GM18867 (cell line): Measurements from ENCODE around the gene STAM.
A peak's percentile ranks its signal among the peaks of the same experiment; 100 is the strongest.

Experiments used
- ATAC-seq: cut with Tn5 transposase; IDR thresholded peaks from one replicate; pipeline ENCODE4 v1.9.1; 2021; ENCODE audit warnings: mild to moderate bottlenecking, moderate library complexity; ENCODE audit not compliant: unreplicated experiment

STAM gene

DNA sequence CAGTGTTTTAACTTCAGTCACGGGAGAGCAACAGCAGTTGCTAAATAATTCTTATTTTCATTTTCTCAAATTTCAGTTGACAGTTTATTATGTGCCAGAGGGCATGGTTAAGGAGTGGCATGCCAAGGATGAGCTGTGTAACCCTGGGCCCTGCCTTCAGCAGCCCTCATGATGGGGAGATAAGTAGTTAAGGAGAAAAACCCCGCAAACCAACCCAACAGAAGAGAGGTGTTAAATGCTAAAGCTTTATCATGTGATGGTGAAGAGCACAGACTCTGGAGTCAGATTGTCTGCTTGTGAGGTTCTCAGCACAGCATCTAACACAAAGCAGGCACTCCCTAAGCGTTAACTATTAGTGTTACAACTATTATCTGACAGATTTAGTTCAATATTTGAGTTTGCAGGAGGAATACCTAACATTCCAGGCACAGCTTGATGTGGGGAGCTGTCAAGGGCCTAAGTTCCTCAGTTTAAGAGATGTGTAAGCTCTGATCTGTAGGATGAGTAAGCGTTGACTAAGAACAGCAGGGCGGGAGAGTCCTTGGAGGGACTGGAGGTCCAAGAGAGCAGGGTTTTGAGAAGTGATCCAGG lies 29.6 kb downstream of the STAM start:
- ATAC-seq: no peak

DNA sequence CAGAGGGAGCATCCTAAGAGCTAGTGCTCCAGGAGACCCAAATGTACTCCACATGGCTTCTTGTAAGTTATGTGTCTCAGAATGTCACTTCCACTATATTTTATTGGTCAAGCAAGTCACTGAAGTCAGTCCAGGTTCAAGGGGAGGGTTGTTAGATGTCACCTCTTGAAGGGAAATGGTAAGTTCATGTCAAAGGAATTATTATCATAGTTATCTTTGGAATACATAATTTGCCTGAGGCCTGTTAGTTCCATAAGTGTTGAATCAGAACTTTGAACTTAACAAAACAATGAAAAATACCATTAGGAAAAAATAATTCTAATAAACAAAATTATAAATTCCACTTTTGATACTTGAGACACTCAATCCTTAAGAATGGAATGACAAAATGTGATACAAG lies 30.6 kb downstream of the STAM start:
- no peak for ATAC-seq

DNA sequence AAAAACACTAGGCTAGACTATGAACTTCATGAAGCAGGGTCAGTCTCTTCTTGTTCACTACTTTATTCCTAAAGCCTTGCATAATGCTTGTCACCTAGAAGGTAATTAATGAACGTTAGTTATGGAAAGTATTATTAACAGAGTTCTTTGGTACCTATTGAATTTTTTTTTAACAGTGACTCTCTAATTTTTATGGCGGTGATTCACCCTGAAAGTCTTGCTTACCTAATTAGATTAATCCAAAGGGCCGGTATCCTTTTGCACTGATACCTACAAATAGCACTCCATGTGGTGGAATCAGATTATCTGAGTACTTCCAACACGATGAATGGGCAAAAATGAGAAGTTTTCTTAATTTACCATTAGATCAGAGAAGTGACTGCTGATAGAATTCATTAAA lies 31.7 kb downstream of the STAM start:
- ATAC-seq: no peak

DNA sequence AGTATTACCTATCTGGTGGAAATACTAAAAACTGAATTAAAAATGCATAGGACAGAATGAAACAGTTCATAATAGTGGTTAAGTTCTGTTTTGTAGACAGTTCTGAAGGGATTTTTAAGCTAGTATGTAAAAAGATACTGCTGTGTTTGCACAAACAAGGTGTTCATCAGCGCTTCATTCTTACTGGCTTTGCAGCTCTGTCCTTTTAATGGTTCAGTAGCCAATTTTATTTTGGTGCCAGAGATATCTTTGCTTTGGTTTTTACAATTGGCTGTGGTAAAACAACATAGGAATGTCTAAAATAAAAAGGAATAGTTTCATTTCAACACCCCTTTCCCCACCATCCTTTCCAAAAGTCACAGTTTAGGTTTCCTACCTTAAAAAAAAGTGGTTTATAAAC lies 33.0 kb downstream of the STAM start:
- ATAC-seq: no peak

DNA sequence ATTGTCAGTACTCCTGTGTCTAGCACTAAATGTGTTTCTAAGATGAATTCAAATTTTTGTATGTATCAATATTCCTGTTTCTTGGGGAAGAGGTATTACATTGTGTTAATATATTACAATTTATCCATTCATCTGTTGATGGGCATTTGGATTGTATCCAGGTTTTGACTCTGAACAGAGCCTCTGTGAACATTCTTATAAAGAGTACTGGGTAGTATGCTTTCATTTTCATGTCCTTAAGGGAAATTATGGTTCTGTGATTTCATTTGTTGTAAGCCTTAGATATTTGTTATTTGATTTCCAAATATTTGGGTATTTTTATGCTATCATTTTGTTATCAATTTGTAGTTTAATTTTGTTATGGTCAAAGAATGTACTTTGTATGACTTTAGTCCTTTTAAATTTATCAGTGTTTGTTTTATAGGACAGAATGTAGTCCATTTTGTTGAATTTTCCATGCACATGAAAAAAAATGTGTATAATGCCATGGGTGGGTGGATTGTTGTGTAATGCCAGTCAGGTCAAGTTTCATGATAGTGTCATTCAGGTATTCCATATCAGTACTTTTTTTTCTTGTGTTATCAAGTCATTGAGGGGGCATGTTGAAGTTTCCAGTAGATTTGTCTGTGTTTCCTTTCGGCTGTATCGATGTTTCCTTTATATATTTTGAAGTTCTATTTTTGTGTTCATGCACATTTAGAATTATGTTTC lies 38.4 kb downstream of the STAM start:
- ATAC-seq: no peak

DNA sequence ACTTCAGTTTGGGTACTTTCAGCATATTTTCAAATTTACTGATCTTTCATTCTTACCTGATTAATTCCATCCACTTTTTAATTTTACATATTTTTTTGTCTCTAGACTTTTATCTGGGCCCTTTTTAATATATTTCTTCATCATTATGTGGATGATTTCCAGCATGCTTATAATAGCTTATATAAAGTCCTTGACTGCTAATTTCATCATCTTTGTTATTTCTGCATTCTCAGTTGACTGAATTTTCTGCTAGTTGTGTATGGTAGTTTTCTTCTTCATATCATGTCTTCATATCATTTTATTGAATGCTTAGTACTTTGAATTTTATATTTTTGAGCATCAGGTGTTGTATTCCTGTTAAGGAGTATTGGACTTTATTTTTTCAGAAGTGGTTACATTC lies 39.6 kb downstream of the STAM start:
- ATAC-seq: no peak

DNA sequence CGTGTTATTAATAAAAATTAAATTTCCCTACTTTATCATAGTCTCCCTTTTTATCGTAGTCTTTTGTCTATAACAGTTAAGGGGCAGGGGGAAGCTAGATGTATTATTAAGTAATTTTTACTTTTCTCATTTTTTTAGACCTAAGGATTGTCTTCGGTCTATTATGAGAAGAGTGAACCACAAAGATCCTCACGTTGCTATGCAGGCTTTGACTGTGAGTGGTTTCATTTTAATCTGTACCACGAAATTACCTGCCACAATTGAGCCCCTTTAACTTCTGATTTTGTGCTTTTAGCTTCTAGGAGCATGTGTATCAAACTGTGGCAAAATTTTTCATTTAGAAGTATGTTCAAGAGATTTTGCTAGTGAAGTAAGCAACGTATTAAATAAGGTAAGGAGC lies 40.6 kb downstream of the STAM start:
- peak; percentile 65 for ATAC-seq

DNA sequence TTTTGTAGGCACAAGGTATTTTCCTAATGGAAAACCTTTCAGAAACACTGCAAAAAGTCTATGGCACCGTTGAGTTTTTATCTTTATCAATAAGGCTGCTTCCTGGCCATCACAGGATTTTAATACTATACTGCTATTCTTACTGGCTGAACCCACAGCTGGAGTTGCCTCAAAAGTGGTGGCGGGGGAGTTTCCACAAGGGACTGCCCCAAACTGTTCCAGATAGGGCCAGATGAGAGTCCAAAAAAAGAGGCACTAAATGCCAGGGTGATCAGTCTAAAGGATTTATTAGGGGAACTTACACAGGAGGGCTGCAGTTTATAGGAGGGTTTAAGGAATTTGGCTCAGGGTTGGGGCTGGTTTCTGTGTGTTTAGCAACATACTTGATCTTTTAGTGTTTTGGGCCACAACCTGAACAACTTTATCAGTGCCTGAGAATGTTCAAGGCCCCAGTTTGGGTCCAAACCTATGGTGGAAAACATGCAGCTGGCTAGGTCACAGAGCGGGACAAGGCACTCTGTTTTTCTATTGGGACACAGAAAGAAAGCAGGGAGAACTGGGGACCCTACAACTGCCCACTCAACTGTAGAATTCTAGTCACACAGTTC lies 41.4 kb downstream of the STAM start:
- ATAC-seq: peak; percentile 61

DNA sequence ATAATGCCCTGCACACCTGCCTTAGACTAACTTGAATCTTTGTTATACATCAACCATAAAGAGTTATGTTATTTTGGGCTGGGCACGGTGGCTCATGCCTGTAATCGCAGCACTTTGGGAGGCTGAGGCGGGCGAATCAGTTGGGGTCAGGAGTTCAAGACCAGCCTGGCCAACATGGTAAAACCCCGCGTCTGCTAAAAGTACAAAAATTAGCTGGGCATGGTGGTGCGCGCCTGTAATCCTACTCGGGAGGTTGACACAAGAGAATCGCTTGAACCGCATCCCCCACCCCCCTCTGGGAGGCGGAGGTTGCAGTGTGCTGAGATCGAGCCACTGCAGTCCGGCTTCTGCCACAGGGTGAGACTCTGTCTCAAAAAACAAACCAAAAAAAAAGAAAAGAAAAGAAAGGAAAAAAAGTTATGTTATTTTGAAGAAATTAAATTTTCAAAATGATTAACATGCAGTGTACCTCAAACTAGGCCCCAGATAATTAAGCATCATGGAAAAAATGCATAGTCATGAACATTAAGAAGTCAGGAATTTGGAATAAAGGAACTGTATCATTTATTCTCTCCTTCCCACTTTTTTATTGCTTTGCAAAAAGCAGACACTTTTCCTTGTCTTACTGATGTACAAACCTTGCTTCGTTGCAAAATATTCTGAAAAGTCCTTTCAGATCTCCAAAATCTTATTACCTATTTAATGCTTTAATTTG lies 43.3 kb downstream of the STAM start:
- no peak for ATAC-seq

DNA sequence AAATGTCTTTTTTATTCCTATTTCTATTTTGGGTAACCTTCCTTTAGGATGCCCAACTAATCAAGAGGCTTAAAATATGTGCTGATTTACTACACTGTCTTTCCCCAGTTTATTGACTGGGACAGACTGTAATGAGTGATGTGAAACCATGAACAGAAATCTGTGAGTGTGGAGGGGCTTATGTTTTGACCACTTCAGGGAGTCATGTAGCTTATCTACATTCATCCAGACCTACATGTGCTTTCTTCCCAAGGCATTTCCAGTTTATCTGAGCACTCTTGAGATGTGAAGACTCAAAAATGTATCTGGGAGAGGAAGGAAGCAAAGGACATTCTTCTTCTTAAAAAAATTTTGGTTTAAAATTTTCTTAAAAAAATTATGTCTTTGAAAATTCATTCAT lies 45.2 kb downstream of the STAM start:
- no peak for ATAC-seq

DNA sequence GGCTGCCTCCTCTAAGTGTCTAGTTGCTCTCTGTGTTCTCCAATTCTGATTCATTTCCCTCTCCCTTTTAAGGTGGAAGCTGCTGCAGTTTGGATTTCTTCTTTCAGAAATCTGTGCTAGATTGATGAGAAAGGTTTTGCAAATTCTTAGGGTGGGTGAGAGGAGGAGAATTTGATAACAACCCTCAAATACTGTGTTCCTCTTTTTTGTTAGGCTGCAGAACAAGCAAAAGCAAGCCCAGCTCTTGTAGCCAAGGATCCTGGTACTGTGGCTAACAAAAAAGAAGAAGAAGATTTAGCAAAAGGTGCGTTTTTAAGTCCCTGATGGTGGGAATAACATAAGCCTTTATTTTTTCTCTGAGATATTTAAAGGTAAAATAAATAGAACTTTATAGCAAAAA lies 49.1 kb downstream of the STAM start:
- no peak for ATAC-seq

DNA sequence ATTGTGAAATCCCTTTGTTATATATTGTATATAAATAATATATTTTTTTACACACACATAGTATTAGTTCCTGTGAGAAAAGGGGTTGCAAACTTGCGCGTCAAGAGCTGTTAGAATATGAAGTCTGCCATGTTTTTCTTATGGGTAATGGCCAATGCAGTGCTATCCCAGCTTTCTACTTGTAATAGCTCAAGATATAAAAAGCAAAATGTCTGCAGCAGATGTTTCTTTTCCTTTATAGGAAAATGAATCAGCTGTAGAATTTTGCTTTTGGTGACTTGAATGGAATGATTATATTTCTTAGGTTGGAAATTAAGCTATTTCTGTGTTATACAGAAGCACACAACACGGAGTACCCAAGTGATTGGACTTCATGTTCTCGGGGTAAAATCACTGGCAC lies 54.7 kb downstream of the STAM start:
- no peak for ATAC-seq

DNA sequence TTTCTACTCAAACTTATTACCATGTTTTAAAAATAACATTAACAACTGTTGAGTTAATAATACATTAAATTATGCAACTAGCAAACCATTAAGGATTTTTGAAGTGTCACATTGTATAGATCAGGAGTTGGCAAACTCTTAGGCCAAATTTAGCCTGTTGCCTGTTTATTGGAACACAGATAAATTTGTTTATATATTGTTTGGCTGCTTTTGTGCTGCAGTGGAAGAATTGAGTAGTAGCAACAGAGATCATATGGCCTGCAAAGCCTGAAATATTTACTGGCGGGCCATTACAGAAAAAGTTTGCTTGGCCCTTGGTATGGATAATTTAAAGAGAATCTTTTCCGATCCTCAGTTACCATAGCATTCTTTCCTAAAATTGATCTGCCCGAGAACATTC lies 57.4 kb downstream of the STAM start:
- ATAC-seq: no peak

DNA sequence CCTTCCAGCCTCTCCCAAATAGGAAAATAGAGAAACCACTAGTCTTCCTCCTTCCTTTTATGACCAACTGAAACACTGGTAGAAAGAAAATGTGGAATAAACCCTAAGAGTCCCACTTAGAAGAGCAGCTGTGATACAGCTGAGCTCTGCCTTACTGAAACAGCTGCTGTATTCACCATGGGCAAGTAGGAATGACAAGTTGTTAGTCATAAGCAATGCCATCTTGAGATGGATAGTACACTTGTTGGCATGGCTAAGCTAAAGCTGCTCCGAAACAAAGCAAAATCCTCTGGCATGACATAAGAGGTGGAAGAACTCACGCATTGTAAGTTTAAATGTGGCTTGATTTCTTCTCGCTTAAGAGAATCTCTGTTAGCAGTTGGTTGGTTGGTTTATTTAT lies 59.8 kb downstream of the STAM start:
- ATAC-seq: no peak

DNA sequence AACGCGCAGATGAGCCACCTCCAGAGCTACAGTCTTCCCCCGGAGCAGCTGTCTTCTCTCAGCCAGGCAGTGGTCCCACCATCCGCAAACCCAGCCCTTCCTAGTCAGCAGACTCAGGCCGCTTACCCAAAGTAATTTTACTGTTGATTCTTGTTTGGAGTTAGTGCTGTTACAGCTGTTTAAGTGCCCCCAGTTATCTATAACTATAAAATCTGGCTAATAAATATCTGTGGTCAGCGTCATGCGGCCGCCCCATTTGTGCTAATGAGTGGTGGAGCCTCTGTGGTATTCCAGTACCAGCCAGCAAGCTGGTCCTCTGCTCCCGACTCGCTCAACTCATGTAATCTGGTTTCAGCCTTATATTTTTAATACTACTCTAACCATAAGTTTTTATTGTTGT lies 64.9 kb downstream of the STAM start:
- ATAC-seq: no peak

DNA sequence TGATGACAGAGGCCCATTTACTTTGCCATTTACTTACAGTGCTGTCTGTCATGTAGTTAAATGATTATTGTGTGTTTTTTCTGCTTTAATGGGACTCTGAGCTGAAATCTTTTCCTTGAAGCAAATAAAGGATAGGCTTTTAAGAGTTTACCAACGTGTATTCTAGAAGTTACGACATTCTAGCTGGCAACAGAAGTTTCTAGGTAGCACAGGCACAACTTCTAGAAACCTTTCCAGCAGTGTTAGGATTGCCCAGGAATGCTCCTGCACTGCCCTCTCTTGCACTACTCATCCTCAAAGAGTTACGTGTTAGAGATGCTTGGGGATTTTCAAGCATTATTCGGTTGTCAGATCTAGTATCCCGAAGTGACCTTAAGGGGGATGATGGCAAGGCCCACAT lies 65.5 kb downstream of the STAM start:
- ATAC-seq: no peak

DNA sequence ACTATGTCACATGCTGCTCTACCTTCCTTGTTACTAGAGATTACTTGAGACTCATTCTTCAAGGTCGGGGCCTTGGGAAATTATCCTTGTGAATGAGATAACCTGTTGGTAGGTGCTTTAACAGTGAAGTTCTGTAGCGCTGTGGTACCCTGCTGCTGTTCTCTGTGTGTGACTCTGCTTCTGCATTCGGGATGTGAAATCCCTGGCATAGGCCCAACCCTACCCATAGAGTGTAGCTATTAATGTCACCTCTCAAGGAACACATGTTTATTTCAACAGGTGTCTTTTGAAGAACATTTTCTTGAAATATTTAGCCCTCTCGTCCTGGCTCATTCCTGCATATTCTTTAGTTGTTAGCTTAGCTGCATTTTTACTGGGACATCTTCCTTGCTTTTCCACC lies 66.2 kb downstream of the STAM start:
- ATAC-seq: no peak

DNA sequence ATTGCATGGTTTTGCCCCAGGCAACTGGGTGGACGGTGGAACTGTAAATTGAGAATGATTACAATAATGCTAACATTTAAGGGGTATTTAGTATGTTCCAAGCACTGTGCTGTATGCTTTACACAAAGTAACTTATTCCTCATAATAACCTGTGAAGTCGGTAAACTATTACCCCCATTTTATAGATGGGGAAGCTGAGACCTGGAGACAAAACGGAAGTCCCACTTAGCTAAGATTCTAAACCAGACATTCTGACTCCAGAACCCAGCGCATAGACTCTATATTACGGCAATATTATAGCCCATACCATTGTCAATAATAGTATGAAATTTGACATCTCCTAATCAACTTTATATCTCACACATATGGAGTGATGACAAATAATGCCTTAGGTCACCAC lies 68.1 kb downstream of the STAM start:
- no peak for ATAC-seq

DNA sequence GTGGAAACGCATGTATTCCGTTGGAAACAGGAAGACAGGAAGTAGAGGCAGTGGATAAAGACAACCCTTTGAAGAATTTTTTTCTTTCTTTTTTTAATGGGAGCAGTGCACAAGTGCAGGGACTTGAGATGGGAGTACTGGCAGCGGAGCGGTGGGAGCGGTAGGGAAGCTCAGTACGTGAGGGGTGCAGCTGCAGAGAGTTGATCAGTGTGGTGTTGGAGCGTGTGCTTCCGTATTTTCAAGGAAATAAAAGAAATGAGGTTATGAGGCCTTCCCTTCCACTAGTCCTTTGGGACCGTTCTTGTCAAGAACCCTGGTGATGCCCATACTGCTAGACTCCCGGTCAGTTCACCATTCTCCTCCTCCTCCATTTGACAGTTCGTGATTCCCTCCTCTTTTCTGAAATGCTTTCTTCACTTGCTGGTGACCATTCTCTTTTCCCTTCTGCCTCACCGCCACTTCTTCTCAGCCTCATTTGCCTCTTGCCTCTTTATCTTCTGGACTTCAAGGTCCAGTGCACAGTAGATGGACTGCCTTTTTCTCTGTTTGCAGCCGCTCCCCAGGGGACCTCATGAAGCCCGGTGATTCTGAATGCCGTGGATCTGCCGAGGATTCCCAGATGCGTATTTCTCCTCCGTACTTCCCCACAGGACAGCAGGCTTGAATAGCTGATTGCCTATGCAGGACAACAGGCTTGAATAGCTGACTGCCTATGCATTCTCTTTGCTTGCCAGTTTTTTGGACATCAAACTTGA lies 68.9 kb downstream of the STAM start:
- ATAC-seq: no peak

DNA sequence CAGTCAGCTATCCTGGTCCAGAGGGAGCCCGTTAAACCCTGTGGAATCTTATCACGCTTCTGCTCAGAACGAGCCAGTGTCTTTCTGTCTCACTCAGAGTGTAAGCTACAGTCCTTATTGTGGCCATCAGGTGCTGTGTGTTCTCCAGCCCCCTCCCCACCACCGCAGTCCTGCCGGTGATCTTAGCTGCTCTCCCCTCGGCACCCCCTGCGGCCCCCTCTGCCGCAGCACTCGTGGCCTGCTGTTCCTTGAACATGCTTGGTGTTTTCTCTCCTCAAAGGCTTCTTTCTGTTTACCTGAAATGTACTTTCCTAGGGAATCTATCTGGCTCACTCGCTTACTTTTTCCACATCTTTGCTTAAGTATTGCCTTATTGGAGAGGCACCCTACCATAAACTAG lies 69.8 kb downstream of the STAM start:
- no peak for ATAC-seq

DNA sequence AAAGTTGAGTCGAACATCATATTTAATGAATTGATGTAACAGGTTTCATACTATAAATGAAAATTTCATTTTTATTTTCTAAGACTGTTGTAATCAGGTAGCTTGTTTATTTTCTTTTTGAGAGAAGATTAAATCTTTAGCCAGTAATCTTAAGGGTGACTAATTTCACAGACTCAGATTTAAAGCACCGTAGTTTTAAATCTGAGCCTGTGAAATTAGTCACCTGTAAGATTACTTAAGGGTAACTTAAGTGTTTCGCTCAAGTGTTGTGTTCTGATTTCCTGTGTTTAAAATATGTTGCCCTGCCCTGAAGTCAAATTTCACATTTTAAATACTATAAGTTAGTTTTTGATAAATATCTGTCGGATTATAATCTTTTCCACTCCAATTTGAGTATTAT lies 72.2 kb downstream of the STAM start:
- ATAC-seq: no peak
